ENCODE data around the gene PRC1. TPM values are rescaled to one million over a fixed set of nuclear protein-coding genes. Genes with fewer than 3 reads are reported as not detected.

Gene PRC1
- total RNA-seq, 4 donors from 2014 or later: 2.2 to 12.7 (median 4.5) TPM

GRCh38 chr15:90982135-90982534 lies 12.2 kb downstream of the PRC1 start:
- no peak overlapping the region for H3K4me3 ChIP-seq
- WGBS, 2 donors (ENCODE audit: low coverage in 1 of 2): 75 to 88% methylated on average over 1 to 2 of the region's 5 CpGs
- peaks cover 0 to 10% of the 10 kb centered on the region in 2 donors for H3K36me3 ChIP-seq
- no peaks in the 10 kb centered on the region for H3K4me1 ChIP-seq
- no peaks in the 10 kb centered on the region for H3K9me3 ChIP-seq
- ATAC-seq: no peak
- H3K27ac ChIP-seq: no peak overlapping the region
- H3K27me3 ChIP-seq: no peaks in the 10 kb centered on the region
- TF ChIP-seq POLR2AphosphoS5 (IDR thresholded peaks at IDR 0.05): no peak
- TF ChIP-seq EP300 (IDR thresholded peaks at IDR 0.05): no peak
- no peak for TF ChIP-seq CTCF (IDR thresholded peaks at IDR 0.05)
- TF ChIP-seq POLR2A (IDR thresholded peaks at IDR 0.05): no peak

GRCh38 chr15:90981681-90982080 lies 12.7 kb downstream of the PRC1 start:
- no peaks in the 10 kb centered on the region for H3K4me1 ChIP-seq
- no peak for ATAC-seq
- WGBS, 2 donors (ENCODE audit: low coverage in 1 of 2): 85 to 91% methylated on average over 5 to 6 of the region's 6 CpGs
- no peaks in the 10 kb centered on the region for H3K9me3 ChIP-seq
- no peaks in the 10 kb centered on the region for H3K27me3 ChIP-seq
- no peak overlapping the region for H3K4me3 ChIP-seq
- H3K36me3 ChIP-seq: peaks cover 0 to 10% of the 10 kb centered on the region in 2 donors
- H3K27ac ChIP-seq: no peak overlapping the region
- no peak for TF ChIP-seq POLR2A (IDR thresholded peaks at IDR 0.05)
- TF ChIP-seq CTCF (IDR thresholded peaks at IDR 0.05): no peak
- no peak for TF ChIP-seq EP300 (IDR thresholded peaks at IDR 0.05)
- no peak for TF ChIP-seq POLR2AphosphoS5 (IDR thresholded peaks at IDR 0.05)

- Histone ChIP-seq H3K4me3 (no peak overlapping the region), H3K27ac (no peak overlapping the region), H3K27me3 (no peaks in the 10 kb centered on the region), H3K4me1 (no peaks in the 10 kb centered on the region), H3K36me3 (peaks cover 0 to 14% of the 10 kb centered on the region in 2 donors), H3K9me3 (no peaks in the 10 kb centered on the region)
- no peak for ATAC-seq
- TF ChIP-seq EP300 (IDR thresholded peaks at IDR 0.05): no peak
- TF ChIP-seq CTCF (IDR thresholded peaks at IDR 0.05): no peak
- TF ChIP-seq POLR2AphosphoS5 (IDR thresholded peaks at IDR 0.05): no peak
- TF ChIP-seq POLR2A (IDR thresholded peaks at IDR 0.05): no peak
- 29 to 90% methylated on average over 1 of the region's 1 CpG for WGBS, 2 donors (ENCODE audit: low coverage in 1 of 2)
These were observed 14.8 kb downstream of the PRC1 start for GRCh38 chr15:90979582-90979981.

- H3K27me3 ChIP-seq: no peaks in the 10 kb centered on the region
- no peak overlapping the region for H3K27ac ChIP-seq
- ATAC-seq: no peak
- TF ChIP-seq EP300 (IDR thresholded peaks at IDR 0.05): no peak
- no peak for TF ChIP-seq POLR2A (IDR thresholded peaks at IDR 0.05)
- no peak for TF ChIP-seq POLR2AphosphoS5 (IDR thresholded peaks at IDR 0.05)
- TF ChIP-seq CTCF (IDR thresholded peaks at IDR 0.05): no peak
- H3K4me3 ChIP-seq: no peak overlapping the region
- H3K4me1 ChIP-seq: no peaks in the 10 kb centered on the region
- WGBS, 2 donors (ENCODE audit: low coverage in 1 of 2): 79 to 98% methylated on average over 2 to 13 of the region's 21 CpGs
- H3K9me3 ChIP-seq: no peaks in the 10 kb centered on the region
- H3K36me3 ChIP-seq: peaks cover 0 to 14% of the 10 kb centered on the region in 2 donors
These were observed 20.1 kb downstream of the PRC1 start for GRCh38 chr15:90974216-90974615.

GRCh38 chr15:90972133-90972532 lies 22.2 kb downstream of the PRC1 start:
- ATAC-seq: no peak
- Histone ChIP-seq H3K9me3 (no peaks in the 10 kb centered on the region), H3K4me3 (no peak overlapping the region), H3K4me1 (no peaks in the 10 kb centered on the region), H3K27ac (no peak overlapping the region), H3K36me3 (peaks cover 0 to 35% of the 10 kb centered on the region in 2 donors), H3K27me3 (no peaks in the 10 kb centered on the region)
- no peak for TF ChIP-seq EP300 (IDR thresholded peaks at IDR 0.05)
- no peak for TF ChIP-seq POLR2A (IDR thresholded peaks at IDR 0.05)
- no peak for TF ChIP-seq CTCF (IDR thresholded peaks at IDR 0.05)
- TF ChIP-seq POLR2AphosphoS5 (IDR thresholded peaks at IDR 0.05): no peak
- 73 to 94% methylated on average over 3 to 5 of the region's 5 CpGs for WGBS, 2 donors (ENCODE audit: low coverage in 1 of 2)

Data from gastroesophageal sphincter (tissue), 4 donors.